ENCODE results near the gene STK33.

GRCh38 chr11:8573777-8574176 lies 20.3 kb downstream of the STK33 start:
- TF ChIP-seq, protein P1, sequence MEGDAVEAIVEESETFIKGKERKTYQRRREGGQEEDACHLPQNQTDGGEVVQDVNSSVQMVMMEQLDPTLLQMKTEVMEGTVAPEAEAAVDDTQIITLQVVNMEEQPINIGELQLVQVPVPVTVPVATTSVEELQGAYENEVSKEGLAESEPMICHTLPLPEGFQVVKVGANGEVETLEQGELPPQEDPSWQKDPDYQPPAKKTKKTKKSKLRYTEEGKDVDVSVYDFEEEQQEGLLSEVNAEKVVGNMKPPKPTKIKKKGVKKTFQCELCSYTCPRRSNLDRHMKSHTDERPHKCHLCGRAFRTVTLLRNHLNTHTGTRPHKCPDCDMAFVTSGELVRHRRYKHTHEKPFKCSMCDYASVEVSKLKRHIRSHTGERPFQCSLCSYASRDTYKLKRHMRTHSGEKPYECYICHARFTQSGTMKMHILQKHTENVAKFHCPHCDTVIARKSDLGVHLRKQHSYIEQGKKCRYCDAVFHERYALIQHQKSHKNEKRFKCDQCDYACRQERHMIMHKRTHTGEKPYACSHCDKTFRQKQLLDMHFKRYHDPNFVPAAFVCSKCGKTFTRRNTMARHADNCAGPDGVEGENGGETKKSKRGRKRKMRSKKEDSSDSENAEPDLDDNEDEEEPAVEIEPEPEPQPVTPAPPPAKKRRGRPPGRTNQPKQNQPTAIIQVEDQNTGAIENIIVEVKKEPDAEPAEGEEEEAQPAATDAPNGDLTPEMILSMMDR (IDR thresholded peaks at IDR 0.05; ENCODE audit: borderline replicate concordance, extremely low read depth, low read length, poor library complexity, severe bottlenecking), result no peak
- no peak for TF ChIP-seq EZH2 (IDR thresholded peaks at IDR 0.05; ENCODE audit: borderline replicate concordance, low read depth, low read length, severe bottlenecking)
